Measurements from ENCODE around the gene DBNDD2. TPM values are rescaled to one million over a fixed set of nuclear protein-coding genes. Genes with fewer than 3 reads are reported as not detected.

Gene DBNDD2
- total and polyA plus RNA-seq, 12 donors, result 2.1 to 71.1 (median 31.5) TPM

GRCh38 chr20:45459606-45460005 is 51.5 kb downstream of the DBNDD2 start:
- Histone ChIP-seq H3K4me1 (replicated peaks in 1 of 2) (no peaks in the 10 kb centered on the region), H3K4me3 (no peak overlapping the region), H3K27ac (no peak overlapping the region), H3K9me3 (replicated peaks in 1 of 3) (no peaks in the 10 kb centered on the region), H3K27me3 (peaks cover 6% of the 10 kb centered on the region), H3K36me3 (replicated peaks in 1 of 2) (no peaks in the 10 kb centered on the region)
- 64 to 76% (median 75%) methylated on average over 5 of the region's 5 CpGs for WGBS, 4 donors
- intact Hi-C loops (cut with DNase I), result no loop called here
- no peak for TF ChIP-seq POLR2A (IDR thresholded peaks at IDR 0.05)
- TF ChIP-seq CTCF (IDR thresholded peaks at IDR 0.05), result no peak
- DNase-seq, result no peak

Small RNA genes within 50 kb of the gene (microRNA-seq; reads per million reads assigned to microRNA genes)
- 0.45 to 1.1 (median 0.85) reads per million in 3 donors for gene MIR6812

Small RNA genes within 50 kb of the gene (small RNA-seq; reads per million reads assigned to genes)
- gene MIR6812, result 0 reads per million in 2 donors

Other genes with a start within 250 kb of the DBNDD2 start
- not detected for gene PI3, start 233.4 kb upstream of the DBNDD2 start, total RNA-seq
- gene PI3, start 233.4 kb upstream of the DBNDD2 start, polyA plus RNA-seq, result 1 to 10 TPM in 1 of 3 donors, not detected in 2; 1.0 TPM
- not detected for gene SEMG1, start 201.3 kb upstream of the DBNDD2 start, total RNA-seq
- under 1 TPM in 1 of 3 donors, not detected in 2; 0.15 TPM for gene SEMG1, start 201.3 kb upstream of the DBNDD2 start, polyA plus RNA-seq
- gene SEMG2, start 186.9 kb upstream of the DBNDD2 start, total RNA-seq, result not detected
- gene SEMG2, start 186.9 kb upstream of the DBNDD2 start, polyA plus RNA-seq, result not detected
- 10 to 100 TPM in 1 of 9 donors, 1 to 10 TPM in 5, not detected in 3; 1.8 to 33.7 (median 5.6) TPM for gene SLPI, start 153.7 kb upstream of the DBNDD2 start, total RNA-seq
- gene SLPI, start 153.7 kb upstream of the DBNDD2 start, polyA plus RNA-seq, result 10 to 100 TPM in 1 of 3 donors, 1 to 10 TPM in 2; 2.3 to 25.7 (median 9.2) TPM
- gene RBPJL, start 101.4 kb upstream of the DBNDD2 start, total RNA-seq, result under 1 TPM in 1 of 9 donors, not detected in 8; 0.06 TPM
- gene RBPJL, start 101.4 kb upstream of the DBNDD2 start, polyA plus RNA-seq, result under 1 TPM in 1 of 3 donors, not detected in 2; 0.03 TPM
- gene MATN4, start 100.0 kb upstream of the DBNDD2 start, total RNA-seq, result under 1 TPM in 2 of 9 donors, not detected in 7; 0.06 to 0.15 TPM
- under 1 TPM in 2 of 3 donors, not detected in 1; 0.16 to 0.37 TPM for gene MATN4, start 100.0 kb upstream of the DBNDD2 start, polyA plus RNA-seq
- 100 to 1,000 TPM in 2 of 9 donors, 10 to 100 TPM in 7; 51.4 to 128 (median 76.9) TPM for gene SDC4, start 59.9 kb upstream of the DBNDD2 start, total RNA-seq
- gene SDC4, start 59.9 kb upstream of the DBNDD2 start, polyA plus RNA-seq, result 10 to 100 TPM; 48.7 to 64.9 (median 55.3) TPM
- 10 to 100 TPM; 19.7 to 83.2 (median 35.7) TPM for gene SYS1, start 45.1 kb upstream of the DBNDD2 start, total RNA-seq
- gene SYS1, start 45.1 kb upstream of the DBNDD2 start, polyA plus RNA-seq, result 10 to 100 TPM; 16.0 to 25.7 (median 17.7) TPM
- gene TP53TG5, start 30.0 kb upstream of the DBNDD2 start, total RNA-seq, result under 1 TPM in 3 of 9 donors, not detected in 6; 0.24 to 0.78 (median 0.65) TPM
- gene TP53TG5, start 30.0 kb upstream of the DBNDD2 start, polyA plus RNA-seq, result under 1 TPM in 1 of 3 donors, not detected in 2; 0.33 TPM
- gene PIGT, start 7.9 kb downstream of the DBNDD2 start, total RNA-seq, result 100 to 1,000 TPM in 6 of 9 donors, 10 to 100 TPM in 3; 76.0 to 202 (median 117) TPM
- 100 to 1,000 TPM in 1 of 3 donors, 10 to 100 TPM in 2; 45.2 to 121 (median 99.7) TPM for gene PIGT, start 7.9 kb downstream of the DBNDD2 start, polyA plus RNA-seq
- gene WFDC2, start 61.5 kb downstream of the DBNDD2 start, total RNA-seq, result under 1 TPM in 2 of 9 donors, not detected in 7; 0.33 to 0.42 TPM
- 1 to 10 TPM in 2 of 3 donors, under 1 TPM in 1; 0.37 to 1.9 (median 1.6) TPM for gene WFDC2, start 61.5 kb downstream of the DBNDD2 start, polyA plus RNA-seq
- gene SPINT3, start 107.3 kb downstream of the DBNDD2 start, total RNA-seq, result not detected
- gene SPINT3, start 107.3 kb downstream of the DBNDD2 start, polyA plus RNA-seq, result not detected
- not detected for gene WFDC6, start 131.2 kb downstream of the DBNDD2 start, total RNA-seq
- not detected for gene WFDC6, start 131.2 kb downstream of the DBNDD2 start, polyA plus RNA-seq
- not detected for gene EPPIN, start 139.1 kb downstream of the DBNDD2 start, total RNA-seq
- not detected for gene EPPIN, start 139.1 kb downstream of the DBNDD2 start, polyA plus RNA-seq
- gene WFDC8, start 171.0 kb downstream of the DBNDD2 start, total RNA-seq, result not detected
- gene WFDC8, start 171.0 kb downstream of the DBNDD2 start, polyA plus RNA-seq, result not detected
- gene WFDC10A, start 221.4 kb downstream of the DBNDD2 start, total RNA-seq, result not detected
- gene WFDC10A, start 221.4 kb downstream of the DBNDD2 start, polyA plus RNA-seq, result not detected
- gene WFDC9, start 223.0 kb downstream of the DBNDD2 start, total RNA-seq, result not detected
- gene WFDC9, start 223.0 kb downstream of the DBNDD2 start, polyA plus RNA-seq, result not detected

All from adrenal gland (tissue), 12 donors.